Fibroblast of skin of left biceps (primary cell): ENCODE results near the gene CCDC60.

Source experiments
- DNase-seq, 2 experiments: peaks; one replicate each; pipeline ENCODE4 v3.0.0-alpha.2; 2013; ENCODE audit warnings: low read depth in 2 of 2

CCDC60 gene

DNA sequence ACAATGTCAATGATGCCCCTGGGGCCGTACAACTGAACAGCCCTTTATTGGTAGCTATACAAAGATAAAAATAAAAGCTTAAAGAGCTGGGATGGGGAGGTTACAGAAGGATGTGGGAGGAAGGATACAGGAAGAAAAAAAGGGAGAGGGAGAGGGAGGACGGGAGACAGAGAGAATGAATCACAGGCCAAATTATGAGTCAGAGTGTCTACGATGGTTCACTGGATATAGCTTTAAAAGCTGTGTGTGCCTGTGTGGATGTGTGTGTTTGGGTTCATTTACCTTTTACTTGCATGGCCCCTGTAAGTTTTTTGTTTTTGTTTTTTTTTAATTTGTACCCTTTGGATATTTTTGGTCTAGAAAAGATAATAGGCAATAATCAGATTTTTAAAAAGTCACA lies 111.9 kb downstream of the CCDC60 start:
- DNase-seq, result no peak

DNA sequence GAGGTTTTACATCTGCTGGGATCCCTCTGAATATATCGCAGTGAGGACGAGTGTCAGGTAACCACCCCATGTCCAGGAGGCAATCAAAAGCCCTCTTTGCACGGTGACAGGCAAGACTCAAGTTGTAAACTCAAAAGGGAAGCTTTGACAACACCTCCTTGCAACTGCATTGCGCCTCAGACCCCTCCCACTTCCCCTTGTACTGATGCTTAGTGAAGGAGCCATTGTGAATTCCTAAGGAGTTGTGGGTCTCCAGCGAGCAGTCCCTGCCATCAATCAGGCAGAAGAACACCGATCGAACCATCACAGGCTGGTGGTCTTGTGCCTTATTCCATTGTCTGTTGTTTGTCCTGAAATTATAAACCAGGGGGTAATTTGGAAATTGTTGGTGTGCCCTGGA lies 112.6 kb downstream of the CCDC60 start:
- no peak for DNase-seq

DNA sequence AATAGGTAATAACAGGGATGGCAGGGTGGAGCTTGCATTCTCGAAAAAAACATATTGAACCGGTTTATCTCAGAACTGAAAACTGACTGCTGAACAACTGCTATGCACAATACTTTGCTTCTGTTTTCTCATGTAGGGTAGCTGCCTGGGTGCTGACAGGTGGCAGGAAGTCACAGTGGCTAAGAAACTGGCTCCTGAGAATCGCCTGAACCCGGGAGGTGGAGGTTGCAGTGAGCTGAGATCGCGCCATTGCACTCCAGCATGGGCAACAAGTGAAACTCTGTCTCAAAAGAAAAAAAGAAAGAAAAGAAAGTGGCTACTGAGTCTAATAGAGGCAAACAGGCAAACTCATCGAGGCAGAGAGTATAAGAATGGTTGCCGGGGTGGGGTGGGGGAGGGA lies 113.1 kb downstream of the CCDC60 start:
- DNase-seq, result no peak

DNA sequence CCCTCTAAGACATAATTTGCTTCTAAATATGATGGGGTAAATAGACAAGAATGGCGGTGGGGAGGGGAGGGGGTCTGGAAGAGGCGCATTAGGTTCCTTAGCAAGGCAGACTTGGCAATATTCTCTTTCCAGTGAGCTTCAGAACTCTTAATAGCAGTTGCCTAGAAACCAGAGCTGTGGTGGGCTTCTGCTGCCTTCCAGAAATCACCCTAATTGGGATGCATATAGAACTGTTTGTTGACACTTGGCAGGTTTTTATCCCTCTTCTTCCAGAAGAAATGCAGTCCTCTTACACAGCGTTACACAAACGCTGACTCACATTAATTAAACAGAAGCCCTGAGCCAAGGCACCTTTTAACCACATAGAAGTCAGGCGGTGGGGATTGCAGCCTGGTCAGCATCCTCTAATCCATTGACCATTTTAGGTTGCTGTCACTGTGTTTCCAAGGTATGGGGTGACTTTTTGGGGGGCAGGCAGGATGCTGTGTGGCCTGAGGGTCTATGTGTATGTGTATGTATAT lies 114.1 kb downstream of the CCDC60 start:
- no peak for DNase-seq

DNA sequence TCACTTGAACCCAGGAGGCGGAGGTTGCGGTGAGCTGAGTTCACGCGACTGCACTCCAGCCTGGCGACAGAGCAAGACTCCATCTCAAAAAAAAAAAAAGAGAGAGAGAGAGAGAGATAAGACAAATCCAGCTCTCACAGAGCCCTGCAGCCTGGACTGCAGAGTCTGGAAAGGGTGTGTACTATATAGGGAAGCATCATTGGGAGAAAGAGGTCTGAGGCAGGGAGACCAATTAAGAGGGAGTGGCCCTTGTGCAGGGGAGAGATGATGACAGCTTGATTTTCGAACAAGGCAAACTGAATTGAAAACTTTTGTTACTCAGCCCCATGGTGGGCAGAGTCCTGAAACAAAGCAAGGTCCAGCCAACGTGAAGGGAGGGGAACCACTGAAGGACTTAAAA lies 116.2 kb downstream of the CCDC60 start:
- DNase-seq, result no peak

DNA sequence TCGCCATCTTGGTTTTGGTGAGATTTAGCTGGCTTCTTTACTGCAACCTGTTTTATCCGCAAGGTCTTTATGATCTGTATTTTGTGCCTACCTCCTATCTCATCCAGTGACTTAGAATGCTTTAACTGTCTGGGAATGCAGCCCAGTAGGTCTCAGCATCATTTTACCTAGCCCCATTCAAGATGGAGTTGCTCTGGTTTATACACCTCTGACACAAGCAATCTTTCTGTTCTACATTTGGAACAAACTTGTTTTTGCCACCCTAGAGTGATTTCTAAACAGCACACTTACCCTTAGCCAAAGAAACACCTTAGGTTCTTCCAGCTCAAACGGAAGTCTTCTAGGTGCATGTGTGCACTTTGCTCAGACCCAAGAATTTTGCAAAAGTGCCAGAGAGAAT lies 122.3 kb downstream of the CCDC60 start:
- no peak for DNase-seq

DNA sequence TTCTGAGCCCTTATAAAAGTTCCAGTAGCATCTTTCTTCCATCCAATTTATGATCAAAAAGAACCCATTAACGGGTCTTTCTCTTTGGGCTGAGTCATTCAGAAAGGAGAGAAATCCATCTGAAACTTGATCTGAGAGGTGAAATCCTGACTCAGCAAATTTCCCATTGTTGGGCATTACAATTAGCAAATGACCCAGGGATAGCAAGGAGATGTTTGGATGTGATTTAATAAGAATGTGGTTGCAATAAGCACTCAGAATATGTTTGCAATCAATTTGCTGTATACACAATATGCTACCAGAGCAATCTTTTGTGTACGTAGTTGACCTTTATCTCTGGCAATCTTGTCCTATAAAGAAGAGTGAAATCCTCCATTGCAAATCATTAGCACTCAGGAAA lies 122.7 kb downstream of the CCDC60 start:
- DNase-seq, result no peak

DNA sequence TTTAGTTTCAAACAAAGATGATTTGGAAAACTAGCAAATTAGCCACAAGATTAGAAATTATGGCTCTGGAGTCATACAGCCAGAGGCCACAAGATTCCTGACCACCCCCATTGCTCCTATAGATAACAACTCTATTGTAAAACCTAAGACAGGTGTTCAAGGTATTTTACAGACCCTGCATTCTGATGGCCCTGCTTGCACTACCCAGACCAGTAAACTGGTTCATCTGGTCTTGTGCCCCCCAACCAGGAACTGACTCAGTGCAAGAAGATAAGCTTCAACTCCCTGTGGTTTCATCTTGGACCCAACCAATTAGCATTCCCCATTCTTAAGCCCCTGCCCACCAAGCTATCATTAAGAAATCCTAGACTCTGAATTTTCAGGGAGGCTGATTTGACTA lies 125.0 kb downstream of the CCDC60 start:
- DNase-seq, result no peak

DNA sequence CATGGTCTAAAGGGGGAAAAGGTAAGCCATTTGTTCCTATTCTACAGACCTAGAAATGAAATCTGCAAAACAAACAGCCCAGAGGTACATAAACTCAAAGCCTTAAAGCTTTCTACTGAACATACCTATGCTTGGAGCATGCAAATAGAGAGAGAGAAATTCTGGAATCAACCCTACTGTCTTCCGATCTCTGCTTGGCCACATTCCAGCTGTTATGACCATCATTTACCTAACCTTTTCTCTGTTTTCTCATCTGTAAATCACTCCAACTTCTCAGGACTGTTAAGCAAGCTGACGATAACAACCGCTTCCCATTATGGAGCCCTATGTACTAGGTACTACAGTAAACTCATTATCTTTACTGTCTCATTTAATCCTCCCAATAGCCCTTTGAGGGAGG lies 126.3 kb downstream of the CCDC60 start:
- no peak for DNase-seq

DNA sequence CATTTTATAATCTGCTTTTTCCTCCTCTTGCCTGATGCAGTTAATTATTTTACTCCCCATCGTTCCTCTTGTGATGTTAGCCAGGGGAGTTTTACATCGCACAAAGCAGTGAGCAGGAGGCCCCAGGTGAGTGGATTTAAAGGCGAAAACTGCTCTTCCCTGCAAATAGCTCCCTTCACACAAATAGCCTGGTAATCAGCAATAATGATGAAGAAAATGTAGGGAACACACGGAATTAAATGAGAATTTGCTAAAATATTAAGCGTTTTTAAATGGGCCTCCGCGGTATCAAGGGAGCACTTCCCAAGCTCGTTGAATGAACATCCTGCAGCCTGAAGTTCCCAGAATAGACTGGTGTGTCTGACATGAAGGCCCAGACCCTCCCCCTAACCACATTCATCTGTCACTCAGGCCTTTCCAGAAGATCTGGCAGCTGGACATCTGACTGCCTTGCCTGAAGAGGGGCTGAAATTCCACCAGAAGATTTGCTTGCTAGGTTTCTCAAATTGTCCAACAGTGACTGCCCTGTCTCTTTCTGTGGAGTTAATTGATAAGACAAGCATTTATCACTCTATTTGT lies 127.2 kb downstream of the CCDC60 start:
- no peak for DNase-seq

DNA sequence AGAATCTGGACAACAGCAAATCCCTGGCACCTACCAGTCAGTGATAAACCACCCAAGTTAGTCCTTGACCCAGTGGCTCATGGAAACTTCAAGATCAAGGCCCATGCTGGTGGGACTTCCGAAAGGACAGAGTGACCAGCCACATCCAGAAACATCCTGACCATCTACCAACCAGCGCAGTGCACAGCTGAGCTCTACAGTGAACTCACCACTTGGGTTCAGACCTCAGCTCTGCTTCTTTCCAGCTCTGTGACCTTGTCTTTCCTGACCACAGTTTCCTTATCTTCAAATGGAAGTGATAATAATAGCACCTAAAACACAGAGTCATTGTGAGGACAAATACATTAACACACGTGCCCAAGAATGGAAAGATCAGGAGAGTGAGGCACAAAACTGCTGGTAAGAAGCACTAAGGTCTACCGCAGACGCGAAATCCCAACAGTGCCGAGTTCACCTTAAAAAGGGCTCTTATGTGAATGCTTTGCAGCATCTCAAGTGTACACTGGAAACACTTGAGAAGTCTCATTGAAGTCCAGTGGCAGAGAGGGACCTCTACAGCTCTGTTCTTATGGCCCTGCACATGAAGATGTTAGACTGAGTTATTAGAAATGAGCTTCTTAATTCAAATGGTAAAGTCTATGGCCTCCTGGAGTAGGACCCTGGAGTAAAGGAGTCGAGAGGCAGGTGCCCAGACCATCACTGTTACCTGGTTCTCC lies 128.8 kb downstream of the CCDC60 start:
- no peak for DNase-seq

DNA sequence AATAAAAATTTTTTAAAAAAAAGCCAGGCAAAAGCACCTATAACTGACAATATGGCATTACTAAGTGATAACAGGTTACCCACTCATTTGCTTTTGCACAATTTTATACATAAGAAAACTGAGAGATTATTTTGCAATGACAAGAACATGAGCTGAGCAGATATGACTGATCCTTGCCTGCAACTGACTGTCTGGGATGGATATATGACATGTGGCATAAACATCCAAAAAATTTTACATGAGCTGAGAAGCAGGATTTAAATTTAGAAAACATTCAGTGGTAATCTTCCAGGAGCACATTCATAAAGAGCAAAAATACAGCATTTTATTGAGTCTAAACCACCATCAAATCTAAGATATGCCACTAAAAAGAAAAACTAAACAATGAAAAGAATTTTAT lies 133.8 kb downstream of the CCDC60 start:
- no peak for DNase-seq

DNA sequence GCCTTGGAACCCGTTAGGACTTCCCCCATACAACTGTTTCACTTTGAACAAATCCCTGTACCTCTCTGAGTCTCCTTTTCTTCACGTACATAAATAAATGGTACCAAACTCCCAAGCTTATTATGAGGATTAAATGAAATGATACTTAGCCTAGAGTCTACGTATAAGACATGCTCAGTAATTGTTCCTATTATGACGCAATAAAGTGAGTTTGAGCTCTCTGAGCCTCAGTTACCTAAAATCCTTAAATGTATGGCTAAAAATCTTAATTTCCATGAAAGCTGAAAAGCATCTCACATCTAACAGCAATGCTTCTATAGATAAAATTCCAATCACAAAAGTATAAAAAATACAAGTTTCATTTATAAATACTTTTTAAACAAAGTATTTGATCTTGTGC lies 141.1 kb downstream of the CCDC60 start:
- no peak for DNase-seq

DNA sequence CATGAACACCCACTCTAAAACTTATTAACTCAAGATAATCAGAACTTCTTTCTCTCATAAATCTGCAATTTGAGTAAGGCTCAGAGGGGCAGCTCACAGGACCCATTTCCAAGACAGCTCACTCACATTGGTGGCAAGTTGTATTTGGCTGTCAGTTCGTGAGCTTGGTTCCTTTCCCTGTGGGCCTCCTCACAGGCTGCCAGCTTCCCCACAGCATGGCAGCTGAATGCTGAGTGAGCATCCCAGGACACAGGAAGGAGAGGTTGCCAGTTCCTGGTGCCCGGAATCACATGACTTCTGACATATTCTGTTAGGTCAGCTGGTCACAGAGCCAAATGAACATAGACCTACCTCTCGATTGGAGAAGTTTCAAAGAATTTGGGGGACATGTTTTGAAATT lies 142.4 kb downstream of the CCDC60 start:
- no peak for DNase-seq

DNA sequence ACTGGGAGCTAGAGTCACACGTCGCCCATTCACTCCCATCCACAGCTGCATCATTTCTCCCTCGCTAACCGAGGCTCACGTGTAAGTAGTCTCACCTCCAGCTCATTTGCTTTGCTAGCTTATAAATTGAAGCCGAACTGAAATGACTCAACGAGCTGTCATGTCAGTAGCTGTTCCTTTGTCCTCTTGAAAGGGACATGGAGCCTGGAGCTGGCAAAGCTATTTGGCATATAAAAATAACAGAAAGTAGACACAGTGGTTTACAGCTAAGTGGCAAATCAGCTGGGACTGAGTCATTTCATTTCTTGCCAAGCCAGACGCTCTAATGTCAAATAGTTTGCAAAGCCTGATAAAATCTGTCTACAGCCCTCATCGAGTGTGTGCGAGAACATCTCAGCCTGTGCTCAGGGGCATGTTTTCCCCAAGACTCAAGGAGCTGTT lies 144.6 kb downstream of the CCDC60 start:
- DNase-seq, result no peak

DNA sequence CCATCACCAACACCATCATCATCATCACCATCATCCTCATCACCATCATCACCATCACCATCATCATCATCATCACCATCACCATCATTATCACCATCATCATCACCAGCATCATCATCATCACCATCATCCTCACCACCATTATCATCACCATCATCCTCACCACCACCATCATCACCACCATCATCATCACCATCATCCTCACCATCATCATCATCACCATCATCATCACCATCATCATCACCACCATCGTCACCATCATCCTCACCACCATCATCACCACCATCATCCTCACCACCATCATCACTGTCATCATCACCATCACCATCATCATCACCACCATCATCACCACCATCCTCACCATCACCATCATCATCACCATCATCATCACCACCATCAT lies 146.0 kb downstream of the CCDC60 start:
- no peak for DNase-seq

DNA sequence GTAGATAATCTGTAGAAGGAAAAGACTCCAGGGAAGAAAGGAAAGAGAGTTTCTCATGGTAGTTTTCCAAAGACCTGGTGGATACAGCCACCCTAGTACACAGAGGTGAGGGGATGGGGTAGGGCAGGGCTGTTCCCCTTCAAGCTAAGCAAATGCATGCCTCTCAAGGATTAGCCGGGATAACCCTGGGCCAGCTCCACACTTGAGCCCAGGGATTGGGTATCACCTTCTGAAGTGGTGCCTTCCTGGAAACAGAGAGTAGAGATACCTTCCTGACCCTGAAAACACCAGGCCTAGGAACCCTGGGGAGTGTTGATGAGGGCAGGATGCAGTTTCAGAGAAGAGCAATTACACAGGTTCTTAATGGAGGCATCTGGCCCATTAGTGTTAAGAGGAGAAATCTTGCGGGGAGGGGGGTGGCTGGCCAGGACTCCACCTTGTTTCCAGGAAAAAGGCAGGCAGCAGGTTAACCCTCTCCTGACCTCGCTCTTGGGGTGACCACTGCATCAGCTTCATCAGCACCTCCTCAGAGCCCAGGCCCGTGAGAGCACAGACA lies 152.1 kb downstream of the CCDC60 start:
- DNase-seq, result no peak

DNA sequence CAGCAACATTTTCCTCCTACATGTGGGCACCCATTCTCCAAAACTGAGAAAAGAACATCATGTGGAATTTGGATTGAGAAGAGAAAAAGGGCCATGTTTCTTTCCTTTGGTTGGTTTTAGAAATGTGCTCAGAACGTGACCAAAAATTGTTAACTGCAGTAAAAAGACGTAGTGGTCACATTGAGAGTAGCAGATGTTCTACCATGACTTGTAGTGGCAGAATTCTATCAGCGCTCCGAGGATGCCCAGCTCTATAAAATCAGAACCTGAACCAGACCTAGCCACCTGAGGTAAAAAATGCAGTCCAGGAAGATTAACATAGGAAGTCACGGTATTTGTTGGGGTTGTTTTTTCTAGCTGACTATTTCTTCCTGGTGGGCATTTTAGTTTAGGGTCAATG lies 157.3 kb downstream of the CCDC60 start:
- DNase-seq, result no peak

DNA sequence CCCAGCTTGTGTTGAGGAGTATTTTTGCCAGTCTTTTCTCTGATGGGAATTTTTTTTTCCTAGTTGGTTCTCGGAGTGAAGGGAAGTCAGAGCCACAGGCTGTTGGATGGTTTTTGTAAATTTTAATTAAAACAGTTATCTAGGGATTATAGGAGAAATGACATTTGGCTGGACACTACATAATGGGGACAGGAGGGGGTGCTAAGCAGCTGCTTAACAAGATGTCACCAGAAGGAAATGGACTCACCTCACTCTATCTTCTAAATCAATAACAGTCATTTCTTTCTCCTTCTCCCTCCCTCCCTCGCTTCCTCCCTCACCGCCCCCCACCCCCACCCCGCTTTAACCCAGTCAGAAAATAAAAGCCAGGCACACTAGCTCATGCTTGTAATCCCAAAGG lies 165.7 kb downstream of the CCDC60 start:
- no peak for DNase-seq

DNA sequence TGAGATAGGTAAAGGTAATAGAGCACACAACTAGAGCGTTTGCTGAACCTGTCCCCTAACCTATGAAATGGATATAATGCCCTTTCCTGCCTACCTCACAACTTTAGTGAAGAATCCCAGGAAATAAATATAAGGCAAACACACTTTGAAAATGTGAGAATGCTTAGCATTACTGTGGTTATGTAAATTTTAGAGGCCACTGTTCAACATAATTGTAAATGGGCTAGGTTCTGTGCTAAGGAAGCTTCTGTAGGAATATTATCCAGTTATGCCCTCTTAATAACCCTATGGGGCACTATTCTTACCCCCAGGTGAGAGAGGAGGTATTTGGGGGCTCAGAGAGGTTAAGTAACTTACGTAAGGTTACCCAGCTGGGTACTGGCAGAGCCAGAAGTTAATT lies 166.5 kb downstream of the CCDC60 start:
- no peak for DNase-seq

DNA sequence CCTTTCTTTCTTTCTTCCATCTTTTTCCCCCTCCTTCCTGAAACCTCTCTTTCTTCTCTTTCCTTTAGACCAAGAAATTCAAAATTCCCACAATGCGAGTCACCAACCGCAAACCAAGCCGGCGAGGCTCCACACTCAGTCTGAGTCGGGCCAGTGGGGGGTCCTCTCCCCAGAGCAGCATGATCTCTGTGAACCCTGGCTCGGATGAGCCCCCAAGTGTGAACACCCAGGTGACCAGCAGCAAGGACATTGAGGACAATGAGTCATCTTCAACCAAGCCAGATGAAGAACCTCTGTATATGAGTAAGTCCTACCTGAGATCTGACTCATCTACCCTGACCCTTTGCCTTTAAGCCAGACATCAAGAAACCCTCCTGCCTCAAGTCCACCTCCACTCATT lies 170.5 kb downstream of the CCDC60 start:
- DNase-seq, result no peak

DNA sequence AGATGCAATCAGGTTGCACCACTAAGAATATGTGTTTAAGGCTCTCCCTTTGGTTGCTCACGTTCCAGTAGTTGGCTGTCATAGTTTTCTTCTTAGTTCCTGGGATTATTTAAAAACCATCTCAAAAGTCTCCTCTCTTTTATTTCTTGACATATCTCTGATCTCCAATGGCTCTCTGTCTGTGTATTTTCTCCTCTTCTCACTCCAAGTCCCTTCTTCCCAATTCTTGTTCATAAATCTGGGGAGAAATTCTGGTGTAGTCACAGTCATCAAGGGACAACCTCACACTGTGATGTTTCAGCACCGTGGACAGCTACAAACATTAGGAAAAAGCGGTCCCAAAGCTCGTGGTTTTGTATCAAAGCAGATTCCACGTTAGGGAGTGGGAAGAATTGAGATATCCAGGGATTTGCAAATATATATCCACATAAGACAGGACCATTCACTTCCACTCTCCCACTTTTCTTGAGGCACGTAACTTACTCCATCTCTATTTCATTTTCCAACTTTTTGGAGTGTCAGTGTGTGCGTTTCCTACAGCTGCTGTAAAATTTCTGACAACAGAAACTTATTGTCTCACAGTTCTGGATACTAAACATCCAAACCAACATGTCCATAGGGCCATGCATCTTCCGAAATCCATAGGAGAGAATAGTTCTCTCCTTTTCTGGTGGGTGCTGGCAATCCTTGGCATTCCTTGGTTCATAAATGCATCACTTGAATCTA lies 178.4 kb downstream of the CCDC60 start:
- no peak for DNase-seq

DNA sequence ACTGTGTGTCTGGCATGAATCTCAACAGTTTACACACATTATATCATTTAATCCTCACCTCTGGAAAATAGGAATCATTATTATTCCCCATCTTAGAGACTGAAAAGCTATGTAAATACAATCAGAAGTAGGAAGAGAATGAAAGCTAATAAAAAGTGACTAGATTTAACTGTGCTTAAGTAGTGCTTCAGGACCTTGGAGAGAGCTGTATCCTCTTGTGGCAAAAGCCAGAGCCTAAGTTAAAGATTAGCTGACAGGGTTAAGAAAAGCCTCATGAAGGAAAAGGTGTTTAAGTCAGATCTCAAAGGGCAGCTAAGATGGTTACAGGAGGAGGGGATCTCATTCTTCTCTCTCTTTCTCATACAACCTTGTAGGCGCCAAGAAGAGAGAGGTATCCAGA lies 193.7 kb downstream of the CCDC60 start:
- no peak for DNase-seq
